Liver (tissue), 9 donors: Measurements from ENCODE around the gene CHAD. TPM values are rescaled to one million over a fixed set of nuclear protein-coding genes. Genes with fewer than 3 reads are reported as not detected.
A peak's percentile ranks its signal among the peaks of the same experiment; 100 is the strongest.

Experiments used
- DNase-seq: peaks from one replicate; pipeline ENCODE4 v3.0.0-alpha.2; 2017; ENCODE audit warnings: low spot score
- H3K27ac ChIP-seq, 2 donors: one replicate each; pipeline ENCODE4 v1.7.0; 2013; ENCODE audit warnings: inconsistent platforms in 2 of 2, low read length in 2 of 2, control low read depth in 1 of 2, low read depth in 1 of 2, mild to moderate bottlenecking in 1 of 2
- H3K27me3 ChIP-seq, 4 donors: one replicate each; pipeline versions ENCODE4 v1.6.1 to v1.7.0; 2013; ENCODE audit warnings: low read length in 3 of 4, inconsistent platforms in 1 of 4, mild to moderate bottlenecking in 1 of 4, moderate library complexity in 1 of 4; ENCODE audit not compliant: control insufficient read depth in 4 of 4, insufficient read depth in 4 of 4
- H3K36me3 ChIP-seq, 4 donors: one replicate each; pipeline versions ENCODE4 v1.6.1 to v1.7.0; 2013; ENCODE audit warnings: low read length in 3 of 4, mild to moderate bottlenecking in 3 of 4, low read depth in 1 of 4, moderate library complexity in 1 of 4; ENCODE audit not compliant: control insufficient read depth in 4 of 4, insufficient read depth in 3 of 4
- H3K4me1 ChIP-seq, 4 donors: one replicate each; pipeline versions ENCODE4 v1.6.1 to v1.7.0; 2013; ENCODE audit warnings: low read length in 3 of 4, mild to moderate bottlenecking in 3 of 4, moderate library complexity in 1 of 4; ENCODE audit not compliant: control insufficient read depth in 4 of 4, insufficient read depth in 4 of 4
- H3K4me3 ChIP-seq, 3 donors: one replicate each; pipeline versions ENCODE4 v1.6.1 to v1.7.0; 2013; ENCODE audit warnings: low read length in 3 of 3, control low read depth in 1 of 3, low read depth in 1 of 3, mild to moderate bottlenecking in 1 of 3
- H3K9ac ChIP-seq, 2 donors: one replicate each; pipeline ENCODE4 v1.7.0; 2013; ENCODE audit warnings: low read length in 2 of 2, mild to moderate bottlenecking in 2 of 2, moderate library complexity in 2 of 2, control low read depth in 1 of 2, low read depth in 1 of 2
- H3K9me3 ChIP-seq, 4 donors: one replicate each; pipeline versions ENCODE4 v1.6.1 to v1.7.0; 2013; ENCODE audit warnings: low read length in 3 of 4; ENCODE audit not compliant: control insufficient read depth in 4 of 4
- ATF3 ChIP-seq: IDR thresholded peaks from 2 replicates; pipeline ENCODE4 v1.6.1; 2016; ENCODE audit warnings: antibody characterized with exemption
- CTCF ChIP-seq: fragments of 150-350 bp; IDR thresholded peaks from 2 replicates; pipeline ENCODE4 v1.5.1; 2017; ENCODE audit warnings: improper control_type of control experiment, low read depth, low read length; ENCODE audit not compliant: missing input control
- EGR1 ChIP-seq, 2 donors: IDR thresholded peaks; 2 replicates each; pipeline ENCODE4 v1.6.1; 2016 to 2018; ENCODE audit warnings: antibody characterized with exemption in 2 of 2, low read depth in 2 of 2
- FOXA1 ChIP-seq: IDR thresholded peaks from 2 replicates; pipeline ENCODE4 v1.6.1; 2016; ENCODE audit warnings: antibody characterized with exemption
- FOXA2 ChIP-seq: IDR thresholded peaks from 2 replicates; pipeline ENCODE4 v1.6.1; 2016; ENCODE audit warnings: antibody characterized with exemption
- GABPA ChIP-seq, 2 donors: IDR thresholded peaks in 1 of 2; conservative IDR thresholded peaks in 1 of 2; 2 replicates each; pipeline ENCODE4 v1.6.1; 2016; ENCODE audit warnings: antibody characterized with exemption in 2 of 2, mild to moderate bottlenecking in 1 of 2, moderate library complexity in 1 of 2
- HNF4A ChIP-seq, 2 donors: conservative IDR thresholded peaks; 2 replicates each; pipeline ENCODE4 v1.6.1; 2016; ENCODE audit warnings: antibody characterized with exemption in 2 of 2, mild to moderate bottlenecking in 2 of 2
- HNF4G ChIP-seq: IDR thresholded peaks from 2 replicates; pipeline ENCODE4 v1.6.1; 2016; ENCODE audit warnings: antibody characterized with exemption
- JUND ChIP-seq, 2 donors: IDR thresholded peaks; 2 replicates each; pipeline ENCODE4 v1.6.1; 2016; ENCODE audit warnings: antibody characterized with exemption in 2 of 2
- MAX ChIP-seq: IDR thresholded peaks from 2 replicates; pipeline ENCODE4 v1.6.1; 2016; ENCODE audit warnings: antibody characterized with exemption
- NR2F2 ChIP-seq: IDR thresholded peaks from 2 replicates; pipeline ENCODE4 v1.6.1; 2016; ENCODE audit warnings: antibody characterized with exemption
- RAD21 ChIP-seq, 2 donors: IDR thresholded peaks; 2 replicates each; pipeline ENCODE4 v1.6.1; 2016; ENCODE audit warnings: antibody characterized with exemption in 2 of 2, mild to moderate bottlenecking in 2 of 2
- REST ChIP-seq: IDR thresholded peaks from 2 replicates; pipeline ENCODE4 v1.6.1; 2016; ENCODE audit warnings: antibody characterized with exemption, mild to moderate bottlenecking
- RXRA ChIP-seq, 2 donors: IDR thresholded peaks; 2 replicates each; pipeline ENCODE4 v1.6.1; 2017 to 2018; ENCODE audit warnings: antibody characterized with exemption in 2 of 2, mild to moderate bottlenecking in 1 of 2
- SP1 ChIP-seq: IDR thresholded peaks from 2 replicates; pipeline ENCODE4 v1.6.1; 2018; ENCODE audit warnings: antibody characterized with exemption, mild to moderate bottlenecking
- TAF1 ChIP-seq: conservative IDR thresholded peaks from 2 replicates; pipeline ENCODE4 v1.6.1; 2016; ENCODE audit warnings: antibody characterized with exemption, mild to moderate bottlenecking
- YY1 ChIP-seq: IDR thresholded peaks from 2 replicates; pipeline ENCODE4 v1.6.1; 2016; ENCODE audit warnings: antibody characterized with exemption, mild to moderate bottlenecking
- ZBTB33 ChIP-seq: IDR thresholded peaks from 2 replicates; pipeline ENCODE4 v1.6.1; 2016; ENCODE audit warnings: antibody characterized with exemption
- WGBS: extraction: QIAGEN DNeasy Blood & Tissue Kit; methylation state at CpG from one replicate; pipeline ENCODE4 v1.1.7; 2013; 5-methylcytosine and 5-hydroxymethylcytosine counted together
- polyA plus RNA-seq, 2 donors: library from polyadenylated mRNA; stranded (reverse) in 1 of 2; unstranded in 1 of 2; fragments of 200-250 nt in 1 of 2; fragments of >200 nt in 1 of 2; fragmentation: Nextera tagmentation in 1 of 2; extraction: Ambion mirVana in 1 of 2; gene quantifications; one replicate each; pipeline versions ENCODE4 v1.2.1 to v1.2.3, GENCODE V29; 2013 to 2015
- total RNA-seq, 2 donors: library from RNA; depleted of rRNA; stranded (reverse); fragments of >200 nt; gene quantifications; one replicate each; pipeline ENCODE4 v1.2.3, GENCODE V29; 2014
- donor health status: healthy.
- donor health status: healthy.
- donor health status: healthy.
- donor health status: healthy.
- donor health status: healthy.

Gene CHAD
- total and polyA plus RNA-seq, 4 donors: 0.51 to 3.3 (median 2.3) TPM

GRCh38 chr17:50462446-50462845 is 6.2 kb downstream of the CHAD start:
- Histone ChIP-seq H3K36me3 (peaks cover 0 to 7% (median 0%) of the 10 kb centered on the region in 4 donors), H3K9me3 (no peaks in the 10 kb centered on the region), H3K27me3 (no peaks in the 10 kb centered on the region), H3K27ac (peak overlapping the region; percentile 5 to 44), H3K4me3 (no peak overlapping the region), H3K9ac (no peak overlapping the region), H3K4me1 (peaks cover 16 to 69% (median 42%) of the 10 kb centered on the region in 4 donors)
- no peak for TF ChIP-seq NR2F2
- TF ChIP-seq EGR1 (IDR thresholded peaks at IDR 0.05; ENCODE audit: low read depth in 2 of 2): no peak
- TF ChIP-seq CTCF: no peak
- TF ChIP-seq HNF4A (conservative IDR thresholded peaks at IDR 0.05): peak; percentile 56 to 69
- no peak for TF ChIP-seq TAF1
- TF ChIP-seq JUND (IDR thresholded peaks at IDR 0.05): no peak
- TF ChIP-seq FOXA1: no peak
- peak; percentile 15 for TF ChIP-seq YY1
- TF ChIP-seq GABPA (IDR thresholded peaks at IDR 0.05 in 1 of 2, conservative IDR thresholded peaks at IDR 0.05 in 1 of 2): no peak
- no peak for TF ChIP-seq ZBTB33
- no peak for TF ChIP-seq REST
- peak; percentile 91 to 95 for TF ChIP-seq RXRA (IDR thresholded peaks at IDR 0.05)
- TF ChIP-seq RAD21 (IDR thresholded peaks at IDR 0.05): peak in 1 of 2 donors; percentile 10
- no peak for TF ChIP-seq ATF3
- TF ChIP-seq FOXA2: no peak
- no peak for TF ChIP-seq HNF4G
- peak; percentile 43 for TF ChIP-seq MAX
- peak; percentile 74 for TF ChIP-seq SP1
- no peak for DNase-seq
- WGBS: 34% methylated on average over 9 of the region's 9 CpGs
